Mucosa of rectum (tissue), 2 donors: ENCODE results near the gene NEDD4L.

Experiments used
- H3K27ac ChIP-seq, 2 donors: one replicate each; pipeline ENCODE4 v1.7.0; 2013; ENCODE audit warnings: inconsistent platforms in 2 of 2, low read depth in 2 of 2, low read length in 2 of 2
- H3K27me3 ChIP-seq, 2 donors: one replicate each; pipeline ENCODE4 v1.7.0; 2013; ENCODE audit warnings: low read length in 2 of 2; ENCODE audit not compliant: control insufficient read depth in 2 of 2, insufficient read depth in 2 of 2
- H3K36me3 ChIP-seq, 2 donors: one replicate each; pipeline ENCODE4 v1.7.0; 2013; ENCODE audit warnings: low read length in 2 of 2; ENCODE audit not compliant: control insufficient read depth in 2 of 2, insufficient read depth in 2 of 2
- H3K4me1 ChIP-seq, 2 donors: one replicate each; pipeline ENCODE4 v1.7.0; 2013; ENCODE audit warnings: low read length in 2 of 2, mild to moderate bottlenecking in 1 of 2; ENCODE audit not compliant: control insufficient read depth in 2 of 2, insufficient read depth in 2 of 2
- H3K4me3 ChIP-seq, 2 donors: one replicate each; pipeline ENCODE4 v1.7.0; 2013; ENCODE audit warnings: low read length in 2 of 2
- H3K9ac ChIP-seq, 2 donors: one replicate each; pipeline ENCODE4 v1.7.0; 2013; ENCODE audit warnings: low read length in 2 of 2, low read depth in 1 of 2, mild to moderate bottlenecking in 1 of 2
- H3K9me3 ChIP-seq, 2 donors: one replicate each; pipeline ENCODE4 v1.7.0; 2013; ENCODE audit warnings: low read length in 2 of 2; ENCODE audit not compliant: control insufficient read depth in 2 of 2
- donor health status: healthy.
- donor health status: Normal muscosa, but diverticular disease.

Gene NEDD4L

DNA sequence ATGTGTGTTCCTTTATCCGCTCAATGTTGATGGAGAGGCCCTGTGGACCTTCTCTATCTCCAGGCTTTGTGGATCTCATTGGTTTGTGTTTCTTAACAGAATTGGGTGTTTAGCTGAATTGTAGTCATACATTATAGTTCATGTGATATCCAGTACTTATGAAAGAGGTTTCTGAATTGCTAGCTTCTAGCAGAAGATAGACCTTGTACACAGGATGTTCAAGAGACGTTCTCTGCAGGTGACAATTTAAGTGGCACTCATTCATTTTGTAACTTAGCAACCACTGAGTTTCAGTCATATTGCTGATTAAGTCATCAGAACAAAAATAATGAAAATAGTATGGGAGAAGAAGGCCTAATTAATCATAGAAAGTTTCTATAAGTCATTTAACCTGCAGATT lies 305.6 kb downstream of the NEDD4L start:
- Histone ChIP-seq H3K9me3 (no peaks in the 10 kb centered on the region), H3K4me3 (no peak overlapping the region), H3K27me3 (no peaks in the 10 kb centered on the region), H3K36me3 (peaks cover 34 to 56% of the 10 kb centered on the region in 2 donors), H3K4me1 (no peaks in the 10 kb centered on the region), H3K9ac (no peak overlapping the region), H3K27ac (no peak overlapping the region)

DNA sequence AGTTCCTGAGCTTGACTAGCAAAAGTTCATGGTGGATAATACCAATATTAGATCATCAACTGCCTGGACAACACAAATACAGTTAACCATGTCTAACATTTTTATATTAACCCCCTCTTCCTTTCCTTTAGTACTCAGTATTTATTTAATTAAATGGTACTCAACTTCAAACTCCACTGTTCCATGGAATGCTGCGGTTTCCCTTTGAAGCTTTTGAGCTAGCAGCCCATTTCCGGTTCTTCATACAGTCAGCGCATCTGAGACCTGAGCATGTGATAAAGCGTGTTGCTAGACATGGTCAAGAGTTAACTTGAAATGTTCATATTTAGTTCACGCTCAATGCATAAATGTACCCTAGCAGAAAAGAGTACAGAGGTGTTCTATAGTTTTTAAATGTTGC lies 306.5 kb downstream of the NEDD4L start:
- H3K4me1 ChIP-seq: no peaks in the 10 kb centered on the region
- H3K36me3 ChIP-seq: peaks cover 43 to 60% of the 10 kb centered on the region in 2 donors
- H3K27ac ChIP-seq: no peak overlapping the region
- H3K4me3 ChIP-seq: no peak overlapping the region
- H3K27me3 ChIP-seq: no peaks in the 10 kb centered on the region
- H3K9ac ChIP-seq: no peak overlapping the region
- H3K9me3 ChIP-seq: no peaks in the 10 kb centered on the region

DNA sequence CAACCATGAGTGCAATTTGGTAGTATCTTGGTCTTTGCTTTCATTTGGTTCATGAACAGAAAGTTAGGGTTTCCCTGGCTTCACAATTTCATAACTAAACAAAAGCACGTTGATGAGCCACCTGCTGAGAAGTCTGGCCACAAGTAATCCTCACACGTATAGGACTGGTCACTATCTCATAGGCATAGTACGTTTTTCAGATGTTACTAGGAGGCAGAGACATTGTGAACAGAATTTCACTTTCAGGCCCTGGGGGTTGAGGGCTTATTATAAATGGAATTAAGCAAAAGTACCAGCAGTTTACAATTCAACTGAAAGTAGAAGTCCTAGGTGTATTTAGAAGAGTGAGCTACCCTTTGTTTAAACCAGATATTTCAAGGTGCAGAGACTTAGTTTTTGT lies 307.8 kb downstream of the NEDD4L start:
- H3K4me3 ChIP-seq: no peak overlapping the region
- H3K9ac ChIP-seq: no peak overlapping the region
- H3K27me3 ChIP-seq: no peaks in the 10 kb centered on the region
- no peak overlapping the region for H3K27ac ChIP-seq
- peaks cover 43 to 68% of the 10 kb centered on the region in 2 donors for H3K36me3 ChIP-seq
- H3K4me1 ChIP-seq: no peaks in the 10 kb centered on the region
- no peaks in the 10 kb centered on the region for H3K9me3 ChIP-seq

DNA sequence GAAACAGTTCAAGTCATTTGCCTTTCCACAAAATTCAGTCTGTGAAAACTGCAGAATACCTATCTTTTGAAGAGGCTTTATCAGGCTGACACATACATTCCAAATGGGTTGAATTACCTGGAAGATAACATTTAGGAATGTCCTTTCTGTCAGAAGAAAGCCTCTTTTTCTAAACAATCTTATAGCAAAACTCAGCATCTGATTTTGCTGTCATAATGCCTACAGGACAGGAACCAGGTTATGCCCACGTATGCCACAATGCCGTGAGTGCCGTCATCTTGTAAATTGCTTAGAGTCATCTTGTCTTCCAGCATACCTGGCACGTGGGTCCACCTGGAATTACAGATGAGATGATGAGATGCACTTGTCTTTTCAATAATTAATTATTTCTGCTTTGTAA lies 309.6 kb downstream of the NEDD4L start:
- Histone ChIP-seq H3K27me3 (no peaks in the 10 kb centered on the region), H3K27ac (no peak overlapping the region), H3K9me3 (no peaks in the 10 kb centered on the region), H3K36me3 (peaks cover 53 to 81% of the 10 kb centered on the region in 2 donors), H3K4me1 (no peaks in the 10 kb centered on the region), H3K4me3 (no peak overlapping the region), H3K9ac (no peak overlapping the region)

DNA sequence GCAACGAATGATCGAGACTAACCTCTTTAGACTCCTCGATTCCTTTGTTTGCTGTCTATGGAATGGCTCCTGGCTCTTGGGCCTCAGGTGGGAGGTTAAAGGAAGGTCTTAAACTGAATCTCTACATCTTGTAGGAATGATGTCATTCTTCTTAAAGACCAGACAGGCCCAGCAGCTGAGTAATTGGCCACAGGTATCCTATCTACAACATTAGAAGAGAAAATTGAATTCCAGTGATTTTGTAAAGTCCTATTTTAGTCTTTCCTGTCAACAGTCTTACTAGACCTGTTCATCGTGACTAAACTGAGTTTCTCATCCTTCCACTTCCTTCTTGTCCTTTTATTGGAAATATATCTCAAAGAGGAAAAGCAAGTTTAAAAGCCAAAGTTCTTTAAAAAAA lies 310.0 kb downstream of the NEDD4L start:
- H3K4me3 ChIP-seq: no peak overlapping the region
- no peaks in the 10 kb centered on the region for H3K4me1 ChIP-seq
- peaks cover 50 to 78% of the 10 kb centered on the region in 2 donors for H3K36me3 ChIP-seq
- H3K9ac ChIP-seq: no peak overlapping the region
- H3K9me3 ChIP-seq: no peaks in the 10 kb centered on the region
- H3K27ac ChIP-seq: no peak overlapping the region
- no peaks in the 10 kb centered on the region for H3K27me3 ChIP-seq

DNA sequence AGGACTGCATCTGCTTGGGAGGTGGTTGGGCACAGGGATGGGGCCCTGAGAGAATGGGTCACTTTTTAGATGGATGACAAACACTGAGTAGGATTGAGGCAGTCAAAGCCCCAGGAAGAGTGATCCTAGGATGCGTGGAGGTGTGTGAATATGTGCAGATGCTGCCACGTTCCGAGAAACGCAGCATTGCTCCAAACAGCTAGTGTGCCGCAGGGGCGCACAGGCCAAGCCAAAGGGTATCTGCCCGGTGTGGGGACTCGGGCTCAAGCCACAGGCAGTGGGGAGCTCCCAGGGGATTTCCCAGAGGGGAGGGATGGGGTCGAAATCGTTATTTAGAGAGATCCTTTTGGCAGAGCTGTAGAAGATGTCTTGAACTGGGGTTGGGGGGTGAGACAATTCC lies 310.8 kb downstream of the NEDD4L start:
- Histone ChIP-seq H3K9me3 (no peaks in the 10 kb centered on the region), H3K4me3 (no peak overlapping the region), H3K27ac (no peak overlapping the region), H3K9ac (no peak overlapping the region), H3K36me3 (peaks cover 42 to 71% of the 10 kb centered on the region in 2 donors), H3K27me3 (no peaks in the 10 kb centered on the region), H3K4me1 (no peaks in the 10 kb centered on the region)

- Histone ChIP-seq H3K27ac (no peak overlapping the region), H3K9ac (no peak overlapping the region), H3K27me3 (no peaks in the 10 kb centered on the region), H3K36me3 (peaks cover 40 to 71% of the 10 kb centered on the region in 2 donors), H3K4me1 (no peaks in the 10 kb centered on the region), H3K4me3 (no peak overlapping the region), H3K9me3 (no peaks in the 10 kb centered on the region)
Measured at GRCh38 chr18:58355243-58355642, 311.2 kb downstream of the NEDD4L start.

DNA sequence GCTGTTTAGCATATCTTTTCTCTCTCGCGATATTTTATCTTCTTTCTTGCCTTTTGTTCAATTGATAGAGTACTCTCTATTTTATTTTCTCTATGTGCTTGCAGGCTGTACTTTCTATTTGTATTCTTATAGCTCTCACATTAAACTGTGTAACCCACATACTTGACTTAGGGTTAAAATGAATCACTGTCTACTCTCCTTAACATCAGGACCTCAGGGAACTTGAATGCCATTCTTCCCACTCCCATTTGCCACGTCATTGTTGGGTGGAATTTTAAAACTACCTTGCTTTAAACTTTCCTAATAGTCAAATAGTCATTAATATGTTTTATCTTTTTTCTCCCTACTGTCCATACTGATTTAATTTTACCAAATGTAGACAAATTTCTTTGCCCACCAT lies 315.2 kb downstream of the NEDD4L start:
- no peaks in the 10 kb centered on the region for H3K9me3 ChIP-seq
- no peak overlapping the region for H3K27ac ChIP-seq
- H3K4me3 ChIP-seq: no peak overlapping the region
- no peak overlapping the region for H3K9ac ChIP-seq
- peaks cover 46% of the 10 kb centered on the region in 2 donors for H3K36me3 ChIP-seq
- no peaks in the 10 kb centered on the region for H3K27me3 ChIP-seq
- no peaks in the 10 kb centered on the region for H3K4me1 ChIP-seq

- Histone ChIP-seq H3K27ac (no peak overlapping the region), H3K27me3 (no peaks in the 10 kb centered on the region), H3K9ac (no peak overlapping the region), H3K36me3 (peaks cover 42 to 43% of the 10 kb centered on the region in 2 donors), H3K9me3 (no peaks in the 10 kb centered on the region), H3K4me1 (no peaks in the 10 kb centered on the region), H3K4me3 (no peak overlapping the region)
Measured at GRCh38 chr18:58359620-58360019, 315.6 kb downstream of the NEDD4L start.

DNA sequence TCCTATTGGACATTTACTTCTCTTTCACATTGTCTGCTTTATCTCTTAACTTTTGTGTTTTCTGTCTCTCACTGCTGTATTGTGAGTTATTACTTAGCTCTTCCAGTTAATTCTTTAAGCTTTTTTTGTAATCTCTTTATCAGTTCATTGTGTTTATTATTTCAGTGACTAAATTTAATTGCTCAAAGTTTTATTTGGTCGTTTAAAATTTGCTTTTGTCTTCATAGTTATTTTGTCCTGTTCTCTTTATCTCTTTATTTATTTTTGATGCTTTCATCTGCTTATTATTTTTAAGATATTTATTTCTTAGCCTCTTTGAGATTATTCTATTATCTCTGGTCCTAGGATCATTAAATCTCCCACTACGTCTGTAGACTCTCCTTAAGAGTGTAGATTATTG lies 316.3 kb downstream of the NEDD4L start:
- peaks cover 41 to 45% of the 10 kb centered on the region in 2 donors for H3K36me3 ChIP-seq

GRCh38 chr18:58361212-58361611 lies 317.2 kb downstream of the NEDD4L start:
- Histone ChIP-seq H3K4me3 (no peak overlapping the region), H3K4me1 (no peaks in the 10 kb centered on the region), H3K36me3 (peaks cover 47 to 50% of the 10 kb centered on the region in 2 donors), H3K9me3 (no peaks in the 10 kb centered on the region), H3K27ac (no peak overlapping the region), H3K9ac (no peak overlapping the region), H3K27me3 (no peaks in the 10 kb centered on the region)

More for the DNA sequence above, 316.3 kb downstream of the NEDD4L start:
- H3K4me3 ChIP-seq: no peak overlapping the region
- H3K27ac ChIP-seq: no peak overlapping the region
- no peaks in the 10 kb centered on the region for H3K9me3 ChIP-seq
- H3K9ac ChIP-seq: no peak overlapping the region
- H3K4me1 ChIP-seq: no peaks in the 10 kb centered on the region
- no peaks in the 10 kb centered on the region for H3K27me3 ChIP-seq
